GM12891 (cell line): ENCODE measurements around the gene HARS2.

Experiments used
- DNase-seq: peaks from one replicate; pipeline ENCODE4 v3.0.0; 2011; ENCODE audit warnings: low spot score; ENCODE audit not compliant: insufficient read length
- FAIRE-seq: peaks from 2 replicates; lab custom pipeline; 2011; peaks lifted over from hg19 to GRCh38; lab: Jason Lieb, UNC
- PAX5 ChIP-seq: IDR thresholded peaks from 2 replicates; pipeline ENCODE4 v1.6.1; 2011; ENCODE audit warnings: low read length, moderate library complexity, mild to moderate bottlenecking; ENCODE audit not compliant: insufficient read depth, severe bottlenecking
- POLR2A ChIP-seq: IDR thresholded peaks from 2 replicates; pipeline ENCODE4 v1.6.1; 2011; ENCODE audit warnings: low read depth, low read length, control low read depth
- POLR2AphosphoS5 ChIP-seq: IDR thresholded peaks from 2 replicates; pipeline ENCODE4 v1.6.1; 2011; ENCODE audit warnings: low read depth, low read length, control low read depth
- POU2F2 ChIP-seq: IDR thresholded peaks from 2 replicates; pipeline ENCODE4 v1.6.1; 2011; ENCODE audit warnings: low read depth, mild to moderate bottlenecking, control low read depth, low read length, moderate library complexity
- SPI1 ChIP-seq: IDR thresholded peaks from 2 replicates; pipeline ENCODE4 v1.6.1; 2011; ENCODE audit warnings: low read depth, low read length, control low read depth
- TAF1 ChIP-seq: IDR thresholded peaks from 2 replicates; pipeline ENCODE4 v1.6.1; 2011; ENCODE audit warnings: low read depth, low read length, control low read depth

Gene HARS2

GRCh38 chr5:140725799-140726471 is 34.7 kb downstream of the HARS2 start:
- peak; percentile 19 for DNase-seq
- TF ChIP-seq TAF1 = no peak
- TF ChIP-seq POU2F2 = no peak
- no peak for TF ChIP-seq POLR2A
- no peak for TF ChIP-seq SPI1
- TF ChIP-seq PAX5 = no peak
- TF ChIP-seq POLR2AphosphoS5 = no peak
- FAIRE-seq = peak; percentile 84

GRCh38 chr5:140733098-140733497 is 41.8 kb downstream of the HARS2 start:
- no peak for DNase-seq
- TF ChIP-seq POLR2A = no peak
- no peak for TF ChIP-seq POU2F2
- TF ChIP-seq PAX5 = no peak
- TF ChIP-seq TAF1 = no peak
- no peak for TF ChIP-seq POLR2AphosphoS5
- TF ChIP-seq SPI1 = no peak
- no peak for FAIRE-seq

GRCh38 chr5:140734354-140734753 is 43.1 kb downstream of the HARS2 start:
- no peak for FAIRE-seq
- TF ChIP-seq PAX5 (no peak), POLR2A (no peak), POU2F2 (no peak), POLR2AphosphoS5 (no peak), SPI1 (no peak), TAF1 (no peak)

GRCh38 chr5:140737486-140737885 is 46.2 kb downstream of the HARS2 start:
- FAIRE-seq = no peak
- no peak for TF ChIP-seq POU2F2
- TF ChIP-seq POLR2A = no peak
- TF ChIP-seq TAF1 = no peak
- no peak for TF ChIP-seq PAX5
- TF ChIP-seq SPI1 = no peak
- DNase-seq = no peak

More at GRCh38 chr5:140734354-140734753, 43.1 kb downstream of the HARS2 start:
- no peak for DNase-seq

GRCh38 chr5:140741967-140742366 is 50.7 kb downstream of the HARS2 start:
- no peak for TF ChIP-seq POLR2A
- no peak for TF ChIP-seq SPI1
- no peak for TF ChIP-seq PAX5
- no peak for TF ChIP-seq POLR2AphosphoS5
- TF ChIP-seq TAF1 = no peak
- no peak for TF ChIP-seq POU2F2
- DNase-seq (no peak), FAIRE-seq (no peak)
